SJSA1 (cell line): Measurements from ENCODE around the gene UQCR10. TPM values are rescaled to one million over a fixed set of nuclear protein-coding genes. Genes with fewer than 3 reads are reported as not detected.

Source experiments
- total RNA-seq: library from RNA; depleted of rRNA; stranded (reverse); fragments of >200 nt; shearing (Covaris generic); gene quantifications from 2 replicates; pipeline ENCODE4 v1.2.3, GENCODE V29; 2014; rRNA removed

Gene UQCR10
- total RNA-seq, 1 experiment from 2014 or later: 150 TPM

Other genes with a start within 250 kb of the UQCR10 start
- 49.8 and 54.9 TPM in 2 replicates for gene THOC5, start 213.6 kb upstream of the UQCR10 start, total RNA-seq
- gene NIPSNAP1, start 186.3 kb upstream of the UQCR10 start, total RNA-seq: 29.4 and 34.5 TPM in 2 replicates
- 105 and 151 TPM in 2 replicates for gene NF2, start 163.7 kb upstream of the UQCR10 start, total RNA-seq
- gene CABP7, start 47.4 kb upstream of the UQCR10 start, total RNA-seq: not detected in 2 replicates
- 36.8 and 37.0 TPM in 2 replicates for gene ZMAT5, start 362 bp upstream of the UQCR10 start, total RNA-seq
- gene ASCC2, start 70.9 kb downstream of the UQCR10 start, total RNA-seq: 47.0 and 51.9 TPM in 2 replicates
- gene MTMR3, start 115.8 kb downstream of the UQCR10 start, total RNA-seq: 25.6 and 26.4 TPM in 2 replicates